GM19043 (cell line): ENCODE results near the gene SAMMSON.
A peak's percentile ranks its signal among the peaks of the same experiment; 100 is the strongest.

Source experiments
- ATAC-seq: cut with Tn5 transposase; IDR thresholded peaks from one replicate; pipeline ENCODE4 v1.9.1; 2021; ENCODE audit warnings: low read depth; ENCODE audit not compliant: unreplicated experiment

The SAMMSON gene

GRCh38 chr3:70010346-70010745, 10.8 kb downstream of the SAMMSON start:
- no peak for ATAC-seq

GRCh38 chr3:70011582-70011981, 12.0 kb downstream of the SAMMSON start:
- no peak for ATAC-seq

DNA sequence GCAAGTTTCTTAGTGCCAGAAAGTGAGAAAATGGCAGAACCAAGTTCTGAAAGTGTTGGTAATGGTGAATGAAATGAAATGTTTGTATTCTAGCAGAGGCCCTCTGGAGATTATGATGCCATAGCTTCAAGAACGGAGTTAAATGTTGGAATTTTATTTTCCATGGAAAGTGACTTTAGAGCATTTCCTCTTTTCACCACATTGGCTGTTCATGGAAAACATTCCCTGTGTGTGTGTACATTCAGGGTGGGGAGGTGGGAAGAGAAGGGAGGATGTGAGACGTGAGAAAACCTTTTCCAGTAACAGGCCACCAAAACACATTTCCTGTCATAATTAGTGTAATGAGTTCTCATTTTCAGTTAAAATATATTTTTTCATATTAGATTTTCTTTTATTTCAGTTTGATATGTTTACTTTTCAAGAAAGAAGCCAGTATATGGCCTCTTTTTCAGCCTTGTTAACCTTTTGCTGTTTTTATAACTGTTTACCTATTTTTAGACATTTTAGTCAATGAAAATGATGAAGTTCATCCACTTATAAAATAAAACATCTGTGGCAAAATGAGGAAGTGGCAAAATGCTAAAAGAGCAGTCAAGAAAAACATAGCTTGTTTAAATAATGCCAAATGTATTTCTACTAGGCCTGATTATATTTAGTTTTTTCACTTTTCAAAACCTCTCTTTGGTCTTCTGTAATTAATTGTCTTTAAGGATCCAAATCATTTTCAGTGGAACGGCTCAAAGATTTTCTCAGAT, 21.6 kb downstream of the SAMMSON start:
- no peak for ATAC-seq

DNA sequence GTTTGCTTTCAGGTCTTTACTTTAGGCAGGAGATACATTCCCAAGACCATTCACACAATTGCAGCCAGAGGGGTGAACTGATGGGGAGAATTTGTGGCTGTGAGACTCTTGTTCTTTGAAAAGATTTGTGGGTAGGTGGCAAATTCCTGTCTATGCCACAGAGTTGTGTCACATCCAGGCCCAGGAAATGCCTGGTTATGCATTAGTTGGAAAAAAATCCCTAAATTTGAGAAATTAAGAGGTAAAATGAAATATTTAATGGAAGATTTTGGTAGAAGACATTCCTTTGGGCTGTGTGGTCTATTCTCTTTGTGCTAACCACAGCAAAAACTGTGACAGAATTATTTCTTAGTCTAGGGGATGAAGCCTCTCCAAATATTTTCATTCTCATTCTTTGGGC, 28.8 kb downstream of the SAMMSON start:
- ATAC-seq = no peak

GRCh38 chr3:70038693-70039092, 39.2 kb downstream of the SAMMSON start:
- no peak for ATAC-seq

DNA sequence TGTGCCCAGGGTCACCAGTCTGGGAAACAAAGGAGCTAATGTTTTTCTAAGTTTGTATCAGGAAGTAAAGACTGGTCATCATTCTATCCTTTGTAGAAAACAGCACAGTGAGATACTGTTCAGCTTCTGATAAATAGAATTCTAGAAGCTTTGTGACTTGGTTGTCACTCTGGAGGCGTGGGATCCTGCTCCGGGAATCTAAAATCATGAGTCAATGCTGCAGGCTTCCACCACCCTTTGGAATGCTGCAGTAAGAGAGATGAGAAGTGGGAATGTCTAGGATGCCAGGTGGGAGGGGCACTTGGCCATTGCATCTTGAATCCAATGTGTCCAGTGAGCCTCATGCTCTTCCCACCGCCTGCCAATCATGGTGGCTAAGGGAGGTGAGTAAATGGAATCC, 40.9 kb downstream of the SAMMSON start:
- ATAC-seq = no peak

GRCh38 chr3:70042641-70043040, 43.1 kb downstream of the SAMMSON start:
- no peak for ATAC-seq

- no peak for ATAC-seq
These were observed 50.2 kb downstream of the SAMMSON start for GRCh38 chr3:70049761-70050160.

DNA sequence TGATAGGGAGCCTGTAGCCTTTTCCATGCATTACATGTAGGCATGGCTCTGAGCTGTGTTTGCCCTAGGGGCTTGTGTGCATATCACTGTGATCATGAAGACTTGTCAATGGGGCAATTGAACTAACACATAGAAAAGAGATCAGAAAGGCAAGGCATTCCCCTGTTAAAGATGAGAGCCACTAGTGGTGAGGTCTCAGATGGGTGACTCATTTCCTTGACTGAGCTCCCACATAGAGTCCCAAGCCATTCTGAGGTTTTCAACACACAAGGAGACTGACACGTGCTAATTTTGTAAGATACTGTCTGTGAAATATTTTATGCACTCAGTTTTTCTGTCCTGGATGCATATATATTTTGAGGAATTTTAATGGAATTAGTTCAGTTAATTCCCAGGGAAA, 53.8 kb downstream of the SAMMSON start:
- ATAC-seq = no peak

DNA sequence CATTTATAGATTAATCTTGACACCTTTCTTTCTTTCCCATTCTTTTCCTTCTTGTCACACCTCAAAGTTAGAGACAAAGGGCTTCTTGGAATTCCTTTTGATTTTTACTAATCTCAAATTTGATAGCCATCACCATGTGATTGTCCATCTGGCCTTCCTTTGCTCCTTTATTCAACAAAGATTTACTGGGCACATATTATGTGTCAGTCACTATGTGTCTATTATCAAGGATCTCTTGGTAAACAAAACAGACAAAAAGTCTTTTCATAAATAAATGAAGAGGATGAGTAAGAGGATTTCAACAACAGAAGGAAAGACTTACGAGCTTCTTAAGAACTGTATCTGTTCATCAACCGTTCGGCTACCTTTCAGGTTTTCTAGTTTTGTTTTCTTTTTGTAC, 56.5 kb downstream of the SAMMSON start:
- no peak for ATAC-seq

GRCh38 chr3:70057426-70057825, 57.9 kb downstream of the SAMMSON start:
- no peak for ATAC-seq

DNA sequence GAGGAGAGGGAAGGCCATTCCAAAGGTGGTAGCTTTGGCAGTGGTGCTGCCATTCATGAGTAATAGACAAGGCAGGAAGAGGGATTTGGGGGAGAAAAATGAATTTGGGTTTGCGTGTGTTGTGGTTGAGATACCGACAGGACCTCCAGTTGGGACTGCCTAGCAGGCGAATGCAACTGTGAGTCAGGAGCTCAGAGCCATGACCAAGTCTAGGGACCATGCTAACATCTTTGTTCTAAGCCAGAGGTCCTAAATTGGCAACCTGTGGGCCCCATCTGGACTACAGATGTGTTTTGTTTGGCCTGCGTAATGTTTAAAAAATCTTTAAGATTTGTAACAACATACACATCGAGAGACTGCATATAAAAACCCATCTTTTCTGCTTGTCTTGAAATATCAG, 61.6 kb downstream of the SAMMSON start:
- ATAC-seq = no peak

DNA sequence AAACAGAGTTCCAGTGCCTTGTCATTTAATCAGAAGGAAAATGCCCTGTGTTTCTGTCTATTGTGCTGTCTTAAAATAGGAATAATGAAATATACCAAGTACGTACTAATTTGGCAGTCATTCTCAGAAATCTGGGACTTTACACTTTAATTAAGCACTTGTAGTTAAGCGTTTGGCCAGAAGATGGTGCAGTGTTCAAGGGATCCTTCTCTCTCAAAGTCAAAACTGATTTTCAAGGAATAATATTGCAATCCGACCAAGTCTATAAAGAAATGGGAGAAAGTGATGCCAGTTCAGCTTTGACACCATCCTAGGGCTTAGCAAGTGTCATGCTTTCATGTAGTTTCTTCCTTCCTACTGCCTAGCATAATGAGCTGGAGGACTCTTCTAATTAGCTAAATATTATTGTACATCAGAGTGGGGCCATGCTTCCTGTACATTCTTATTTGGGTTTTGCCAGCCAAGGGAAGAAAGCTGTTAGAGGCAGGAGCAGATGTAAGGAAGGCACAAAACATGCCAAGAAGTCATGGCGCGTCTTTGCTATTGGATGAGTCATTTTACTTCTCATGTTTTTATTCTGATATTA, 64.8 kb downstream of the SAMMSON start:
- peak; percentile 45 for ATAC-seq

GRCh38 chr3:70065696-70066253, 66.2 kb downstream of the SAMMSON start:
- ATAC-seq = no peak

- no peak for ATAC-seq
These were observed 68.5 kb downstream of the SAMMSON start for GRCh38 chr3:70067860-70068521.

- no peak for ATAC-seq
These were observed 70.0 kb downstream of the SAMMSON start for GRCh38 chr3:70069557-70069956.

- ATAC-seq = no peak
These were observed 71.6 kb downstream of the SAMMSON start for GRCh38 chr3:70071138-70071537.

DNA sequence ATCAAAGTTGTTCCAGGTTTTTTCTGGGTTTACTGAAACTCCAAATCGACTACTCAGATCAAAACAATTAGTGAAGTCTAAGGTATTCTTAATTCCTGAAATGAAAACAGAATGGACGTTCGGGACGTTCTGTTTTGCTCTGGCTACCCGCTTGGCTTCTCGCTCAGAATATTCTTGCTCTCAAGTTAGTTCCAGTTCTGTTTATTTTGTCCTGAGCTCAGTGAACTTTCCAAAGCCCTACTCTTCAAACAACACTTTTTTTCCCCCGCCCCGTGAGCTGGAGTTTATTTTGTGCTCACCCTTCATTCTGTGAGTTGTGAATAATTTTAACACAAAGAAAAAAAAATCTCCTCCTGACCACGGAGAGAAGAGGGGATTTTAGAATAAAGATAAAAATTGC, 72.6 kb downstream of the SAMMSON start:
- no peak for ATAC-seq

DNA sequence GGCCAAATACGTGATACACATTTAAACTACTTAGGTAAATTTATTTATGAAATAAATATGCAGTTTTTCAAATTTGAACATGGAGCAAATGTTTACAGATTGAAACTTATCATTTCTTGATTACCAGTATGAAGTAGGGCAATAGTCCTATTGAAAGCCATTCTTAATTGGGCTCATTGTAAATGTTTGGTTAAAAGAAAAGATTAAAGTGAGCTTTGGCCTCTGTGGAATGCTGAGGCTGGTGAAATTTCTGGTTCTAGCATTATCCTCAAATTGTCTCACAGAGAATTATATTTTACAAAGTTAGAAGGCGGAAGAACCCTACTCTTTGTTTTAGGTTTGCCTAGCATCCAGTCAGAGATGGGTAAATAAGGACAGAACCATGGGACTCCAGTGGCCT, 73.2 kb downstream of the SAMMSON start:
- ATAC-seq = no peak

GRCh38 chr3:70075101-70075500, 75.6 kb downstream of the SAMMSON start:
- ATAC-seq = no peak

- no peak for ATAC-seq
These were observed 76.9 kb downstream of the SAMMSON start for GRCh38 chr3:70076396-70076795.

- ATAC-seq = no peak
These were observed 79.2 kb downstream of the SAMMSON start for GRCh38 chr3:70078778-70079177.
